Hematopoietic multipotent progenitor cell treated with erythropoietin and hydrocortisone succinate and interleukin-3 and kit ligand, for 4 days (in vitro differentiated cells): ENCODE results near the gene CACNA2D3.

Source experiments
- DNase-seq: peaks from one replicate; pipeline ENCODE4 v3.0.0-alpha.2; 2015

The CACNA2D3 gene

DNA sequence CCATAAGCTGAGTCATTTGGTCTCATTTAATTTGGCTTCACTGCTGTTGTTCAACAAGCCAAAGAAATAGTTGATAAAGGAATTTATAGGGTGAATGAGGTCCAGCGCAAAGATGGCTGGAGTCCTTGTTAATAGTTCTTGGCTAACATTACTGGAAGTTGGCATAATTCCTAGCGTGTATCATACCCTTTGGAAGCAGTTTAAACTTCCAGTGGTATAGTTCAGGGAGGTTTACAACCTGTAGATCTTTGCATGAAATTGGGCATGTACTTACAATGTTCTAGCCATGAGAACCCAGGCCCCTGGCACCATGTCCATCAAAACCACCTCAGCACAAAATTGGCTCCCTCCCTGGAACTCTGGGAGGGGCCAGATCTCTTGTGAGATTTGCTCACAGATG lies 424.7 kb downstream of the CACNA2D3 start:
- no peak for DNase-seq

DNA sequence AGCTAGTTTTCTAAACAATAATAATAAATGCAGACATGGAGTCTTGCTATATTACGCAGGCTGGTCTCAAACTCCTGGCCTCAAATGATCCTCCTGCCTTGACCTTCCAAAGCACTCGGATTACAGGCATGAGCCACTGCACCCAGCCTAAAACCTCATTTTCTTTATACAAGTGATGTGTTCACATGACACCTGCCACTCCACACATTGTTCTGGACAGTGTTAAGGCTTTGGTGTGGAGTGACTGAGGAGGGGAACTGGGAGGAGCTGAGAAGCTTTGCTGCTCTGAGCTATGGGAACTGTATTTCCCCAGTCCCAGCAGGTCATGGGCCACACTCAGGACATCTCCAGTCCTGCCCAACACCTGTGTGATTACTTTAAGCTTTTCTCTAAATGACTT lies 425.5 kb downstream of the CACNA2D3 start:
- no peak for DNase-seq

DNA sequence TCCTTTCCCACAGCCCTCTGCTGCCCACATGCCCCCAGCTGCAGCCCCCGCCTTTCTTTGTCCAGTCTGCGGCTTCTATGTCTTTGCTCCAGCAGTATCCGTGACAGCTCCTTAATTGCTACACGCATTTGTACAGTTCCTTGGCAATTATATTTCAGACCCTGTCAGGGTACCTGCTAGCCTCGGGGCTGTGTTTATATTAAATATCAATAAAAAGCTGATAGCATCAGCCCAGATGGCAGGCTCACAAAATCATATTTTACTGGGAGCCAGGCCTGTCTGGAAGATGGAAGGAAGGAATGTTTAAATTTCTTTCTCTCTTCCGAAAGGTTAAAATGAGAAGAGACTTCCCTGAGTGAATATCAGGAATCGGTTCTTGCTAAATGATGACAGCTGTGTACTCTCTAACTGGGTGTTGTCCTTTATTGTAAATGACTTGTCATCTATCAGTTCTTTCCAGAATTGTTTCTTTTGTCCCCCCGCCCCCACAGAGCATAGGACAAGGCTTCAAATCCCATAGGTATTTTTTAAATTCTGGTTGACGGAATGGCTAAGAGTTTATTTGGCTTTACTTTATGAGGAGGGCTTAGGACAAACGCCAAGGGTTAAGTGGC lies 427.4 kb downstream of the CACNA2D3 start:
- DNase-seq: no peak

DNA sequence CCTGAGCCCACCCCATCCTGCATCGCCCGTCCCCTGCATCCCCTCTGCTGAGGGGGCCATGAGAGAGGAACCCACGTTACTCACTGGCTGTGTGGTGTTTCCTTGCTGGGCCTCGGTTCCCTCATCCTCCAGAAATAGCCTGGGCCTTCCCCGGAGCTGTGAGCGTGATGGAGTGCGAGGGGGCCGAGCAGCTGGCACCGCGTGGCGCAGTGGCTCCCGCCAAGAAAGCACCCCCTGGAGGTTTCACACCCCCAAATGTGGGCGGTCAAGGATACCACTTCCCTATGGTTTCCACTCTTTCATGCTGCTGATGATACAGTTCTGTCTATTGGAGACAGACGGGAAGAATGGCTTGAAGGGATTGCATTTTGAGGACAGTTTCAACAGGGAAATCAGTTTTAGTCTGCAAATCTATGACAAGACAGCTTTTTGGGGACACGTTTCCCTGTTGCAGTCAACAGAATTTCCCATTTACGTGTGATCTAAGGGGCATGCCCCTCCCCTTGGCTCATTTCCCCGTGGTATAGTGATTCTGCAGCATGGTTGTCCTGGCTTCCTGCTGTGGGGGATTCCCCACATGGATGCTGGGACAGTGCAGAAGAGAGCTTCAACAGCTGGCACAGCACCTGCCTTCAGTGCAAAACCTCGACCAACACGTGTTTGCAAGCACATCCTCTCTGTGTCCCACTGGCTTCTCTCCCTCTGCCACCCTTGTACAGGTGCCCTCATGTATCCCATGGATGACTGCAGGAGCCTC lies 428.0 kb downstream of the CACNA2D3 start:
- DNase-seq: no peak

DNA sequence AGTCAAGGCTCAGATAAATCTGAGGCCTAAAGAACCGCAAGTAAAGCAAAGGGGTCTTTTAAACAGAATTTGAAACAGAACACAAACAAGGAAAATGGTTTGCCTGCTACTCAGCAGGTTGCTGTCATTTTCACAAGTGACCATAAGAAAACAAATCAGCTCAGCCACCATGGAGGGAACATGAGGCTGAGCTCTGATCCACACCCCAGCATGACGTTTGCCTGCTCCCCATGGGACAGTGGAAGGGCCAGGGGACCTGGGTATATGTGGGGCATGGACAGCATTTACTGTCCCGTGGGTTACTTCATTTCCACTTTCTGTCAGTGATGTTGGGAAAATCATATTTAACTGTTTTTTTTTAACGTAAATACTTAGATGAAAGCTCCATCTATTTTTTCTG lies 434.3 kb downstream of the CACNA2D3 start:
- DNase-seq: no peak

DNA sequence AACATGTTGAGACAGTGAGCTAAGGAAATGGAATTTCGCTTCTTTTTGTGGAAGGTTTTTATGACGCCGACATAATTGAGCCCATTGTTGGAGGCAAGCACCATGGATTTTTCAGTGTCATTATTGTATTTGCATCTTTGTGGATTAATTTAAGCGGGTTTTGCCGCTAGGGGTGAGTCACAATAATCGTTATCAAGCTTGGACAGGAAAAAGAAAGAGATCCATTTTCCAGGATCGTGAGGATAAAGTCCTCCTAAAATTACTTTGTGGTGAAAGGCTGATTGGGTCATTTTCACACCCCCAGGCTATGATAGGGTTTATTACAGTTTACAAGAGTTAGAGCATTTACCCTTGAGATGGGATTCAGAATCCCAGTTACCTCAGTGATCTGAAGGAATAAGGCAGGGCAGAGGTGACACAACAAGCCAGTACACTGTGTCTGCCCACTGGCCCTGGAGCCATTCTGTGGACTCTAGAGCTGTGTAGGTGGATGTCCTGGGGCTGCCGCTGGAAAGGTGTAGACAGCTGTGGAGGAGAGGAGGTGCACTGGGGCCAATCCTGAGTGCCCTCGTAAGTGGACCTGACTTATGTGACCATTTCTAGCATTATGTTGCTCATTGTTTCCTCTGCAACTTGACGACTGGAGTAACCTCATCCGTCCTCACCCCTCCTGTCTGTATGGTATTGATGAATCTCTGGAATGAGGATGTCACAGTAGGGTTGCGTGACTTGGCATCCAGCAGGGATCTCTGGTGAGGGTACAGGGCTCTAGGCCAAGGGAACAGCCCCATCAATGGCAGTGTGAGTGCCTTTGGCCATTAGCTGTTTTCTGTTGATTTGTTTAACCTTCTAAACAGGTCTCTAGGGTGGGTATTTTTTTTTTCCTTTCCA lies 435.4 kb downstream of the CACNA2D3 start:
- DNase-seq: no peak

DNA sequence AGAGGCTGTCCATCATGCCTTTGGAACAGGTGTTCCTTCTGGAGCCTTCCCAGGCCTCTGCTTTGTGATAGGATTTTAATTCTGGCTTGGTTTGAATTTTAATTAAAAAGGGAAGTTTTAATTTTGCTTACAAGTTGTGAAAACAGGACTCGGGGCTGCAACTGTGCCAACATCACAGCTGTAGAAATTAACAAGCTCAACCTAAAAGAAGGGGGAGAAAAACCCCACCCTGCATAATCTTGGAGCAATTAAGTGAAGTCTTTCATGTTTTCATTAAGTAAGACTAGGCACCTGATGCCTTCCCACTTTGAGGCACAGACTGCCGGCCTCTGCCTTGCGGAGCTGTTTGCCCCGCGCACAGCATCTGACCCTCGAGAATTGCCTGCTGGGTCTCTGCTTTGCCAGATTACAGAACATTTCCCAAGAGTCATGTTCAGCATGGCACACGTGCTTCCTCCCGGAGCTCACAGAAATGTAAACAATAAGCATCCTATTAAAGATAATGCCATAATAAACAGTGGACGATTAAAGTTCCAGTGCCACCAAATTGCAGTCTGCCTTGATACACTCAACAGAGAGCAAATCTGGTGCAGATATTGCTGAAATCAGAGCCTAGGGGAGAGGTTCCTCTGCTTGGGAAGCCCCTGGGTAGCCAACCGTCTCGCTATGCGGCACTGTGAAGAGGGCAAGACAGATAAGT lies 441.3 kb downstream of the CACNA2D3 start:
- DNase-seq: no peak

DNA sequence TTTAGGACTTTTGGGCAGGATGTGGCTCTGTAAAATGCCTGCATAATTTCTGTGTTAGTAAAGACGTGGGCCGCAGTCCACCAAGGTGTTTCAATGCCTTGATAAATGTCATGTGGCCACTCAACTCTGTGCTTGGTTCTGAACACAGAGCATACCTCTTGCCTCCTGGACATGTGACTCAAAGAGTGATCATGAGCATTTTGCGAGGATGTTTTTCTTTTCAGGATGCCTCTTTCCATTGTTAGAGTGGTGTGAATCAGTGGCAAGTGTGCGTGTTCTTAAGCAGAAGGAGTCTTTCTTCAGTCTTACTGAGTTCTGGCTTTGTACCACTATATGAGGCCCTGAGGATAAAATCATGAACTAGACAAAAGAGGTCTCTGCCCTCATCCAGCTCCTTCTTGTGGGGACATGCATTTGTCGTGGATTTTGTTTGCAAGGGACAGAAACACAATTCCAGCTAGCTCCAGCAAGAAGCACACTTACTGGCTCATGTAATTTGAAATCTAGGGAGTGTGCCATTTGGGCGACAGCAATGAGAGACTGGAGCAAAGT lies 442.1 kb downstream of the CACNA2D3 start:
- DNase-seq: no peak

DNA sequence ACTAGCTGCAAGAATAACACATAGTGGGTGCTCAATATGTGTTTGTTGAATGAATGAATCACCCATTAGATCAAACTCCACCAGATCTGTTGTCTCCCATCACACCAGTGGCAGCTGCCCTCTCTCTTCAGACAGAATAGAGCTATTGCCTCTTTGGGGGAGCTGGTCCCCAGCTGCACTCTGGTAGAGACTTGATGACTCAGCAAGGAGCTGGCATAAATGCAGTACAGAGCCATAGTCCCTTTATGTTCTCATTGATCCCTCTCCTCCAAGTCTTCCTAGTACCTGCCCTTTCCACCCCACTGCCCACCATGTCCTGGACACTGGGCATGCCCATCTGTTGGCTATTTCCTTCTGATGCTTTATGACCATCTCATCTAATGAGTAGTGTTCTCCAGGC lies 443.6 kb downstream of the CACNA2D3 start:
- no peak for DNase-seq

DNA sequence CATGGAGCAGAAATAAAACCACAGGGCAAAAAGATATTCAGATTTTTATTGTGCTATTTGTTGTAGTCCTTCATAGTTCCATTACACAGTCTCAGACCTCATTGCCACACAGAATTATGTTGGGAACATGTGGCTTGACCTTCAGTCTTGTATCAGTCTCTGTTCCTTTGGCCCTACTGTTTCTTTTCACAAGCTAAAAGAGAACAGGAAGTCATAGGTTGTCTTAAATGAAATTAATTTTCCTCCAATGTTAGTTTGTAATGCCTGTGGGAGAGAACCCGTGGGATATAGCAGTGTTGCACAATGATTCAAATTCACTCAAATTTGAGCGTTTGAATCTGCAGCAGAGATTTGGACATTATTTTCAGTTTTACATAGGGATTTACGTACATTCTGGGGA lies 445.6 kb downstream of the CACNA2D3 start:
- no peak for DNase-seq

DNA sequence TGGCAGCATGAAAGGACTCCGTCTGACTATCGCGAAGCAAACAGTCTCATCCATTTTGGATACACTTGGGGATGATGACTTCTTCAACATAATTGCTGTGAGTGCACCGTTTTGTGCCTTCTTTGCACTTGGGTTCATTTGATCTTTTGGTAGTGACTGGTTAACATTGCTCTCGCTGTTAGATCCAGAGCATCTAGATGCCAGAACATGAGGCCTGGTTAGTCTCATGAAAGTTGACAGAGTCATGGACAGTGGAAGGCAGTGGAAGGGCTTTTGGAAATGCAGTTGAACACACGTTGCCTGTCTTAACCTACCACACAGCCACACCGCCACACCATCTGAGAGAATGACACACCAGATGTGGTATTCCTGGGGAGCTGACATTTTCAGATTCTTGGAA lies 447.7 kb downstream of the CACNA2D3 start:
- no peak for DNase-seq

DNA sequence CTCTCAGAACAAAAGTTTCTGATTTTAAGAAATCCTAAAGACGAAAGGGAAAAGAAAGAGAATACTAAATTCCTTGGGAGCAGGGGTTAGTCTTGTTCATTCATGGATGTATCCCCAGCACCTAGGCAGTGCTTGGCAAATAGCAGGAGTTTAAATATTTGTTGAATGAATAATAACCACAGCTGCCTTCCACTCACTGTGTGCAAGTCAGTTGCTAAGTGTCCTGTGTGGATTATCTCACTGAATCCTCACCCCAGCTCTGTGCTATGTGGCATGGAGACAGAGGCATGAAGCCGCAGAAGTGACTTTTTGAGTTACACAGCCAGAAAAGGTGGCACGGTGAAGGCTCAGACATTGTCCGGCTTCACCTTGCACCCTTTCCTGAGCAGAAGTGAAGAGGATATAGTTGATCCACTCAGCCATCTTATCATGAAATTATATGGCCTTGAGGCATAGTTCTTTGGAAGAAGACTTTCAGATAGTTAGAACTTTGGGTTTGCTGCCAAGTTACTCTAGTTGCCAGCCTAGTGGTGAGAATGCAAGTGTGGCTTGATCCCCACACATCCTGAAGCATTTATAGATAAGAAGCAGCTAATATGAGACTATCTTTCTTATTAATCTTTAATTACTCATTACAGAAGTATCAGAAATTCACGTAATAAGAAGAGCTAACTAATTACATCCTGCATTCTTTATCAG lies 450.0 kb downstream of the CACNA2D3 start:
- DNase-seq: no peak

DNA sequence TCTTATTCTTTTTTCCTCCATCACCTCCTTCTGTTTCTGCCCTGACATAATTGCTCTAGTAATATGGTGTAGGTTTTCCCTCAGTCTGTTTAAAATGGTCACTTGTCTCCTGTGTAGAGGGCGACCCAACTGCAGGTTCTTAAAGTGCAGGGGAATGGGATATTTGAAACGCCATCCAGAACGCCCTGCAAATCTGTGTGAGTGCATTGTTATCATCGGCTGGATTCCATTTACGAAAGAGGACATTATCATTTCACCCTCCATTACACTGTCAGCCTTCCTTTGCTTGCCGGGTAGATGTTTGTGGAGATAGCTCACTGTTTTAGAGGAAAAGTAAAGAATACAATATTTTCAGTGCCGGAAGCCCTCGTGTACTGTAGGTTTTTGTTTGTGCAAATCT lies 451.5 kb downstream of the CACNA2D3 start:
- DNase-seq: no peak

DNA sequence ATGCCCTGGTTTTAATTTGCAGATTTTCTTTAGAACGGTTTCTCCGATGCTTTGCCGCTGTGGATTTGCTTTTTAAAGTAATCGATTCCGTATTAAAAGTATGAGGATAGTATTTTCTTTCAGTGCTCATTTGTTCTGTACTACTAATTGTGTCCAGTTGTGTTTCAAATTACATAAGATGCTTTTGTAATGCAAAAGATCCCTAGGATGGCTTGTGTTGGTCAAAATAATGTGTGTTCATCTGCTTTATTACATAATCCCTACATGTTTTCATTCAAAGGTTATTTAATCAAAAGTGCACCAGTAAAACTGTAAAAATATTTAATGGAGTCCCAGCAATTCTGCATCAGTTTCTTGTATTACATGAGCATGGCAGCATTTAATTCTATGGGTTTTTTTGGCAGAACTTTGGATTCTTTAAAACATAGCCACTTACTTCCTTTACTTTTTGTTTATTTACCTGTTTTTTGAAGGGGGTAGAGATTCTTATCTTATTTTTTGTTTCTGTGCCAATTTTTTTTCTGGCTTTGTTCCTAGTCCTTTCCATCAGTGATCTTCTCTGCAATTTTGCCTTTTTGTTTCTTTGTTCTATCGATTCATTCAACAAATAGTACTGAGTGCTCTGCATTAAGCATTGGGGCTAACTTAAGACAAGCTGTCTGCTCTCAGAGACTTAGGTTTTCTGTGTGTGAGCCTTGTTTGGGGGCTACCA lies 452.7 kb downstream of the CACNA2D3 start:
- DNase-seq: no peak

DNA sequence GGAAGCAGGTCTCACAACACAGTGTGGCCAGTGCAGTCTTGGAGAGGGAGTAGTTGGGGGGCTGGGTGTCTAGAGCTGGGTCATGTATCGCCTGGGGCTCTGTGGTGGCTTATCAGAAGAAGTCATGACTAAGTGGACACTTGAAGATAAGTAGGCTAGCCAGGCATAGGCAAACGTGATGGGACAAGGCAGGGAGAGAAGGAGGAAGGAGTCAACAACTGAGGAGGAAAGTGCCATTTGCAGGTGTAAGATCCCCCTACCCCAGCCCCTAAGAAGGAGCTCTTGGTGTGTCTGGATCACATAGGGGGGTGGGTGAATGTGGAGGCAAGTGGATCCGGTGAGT lies 453.2 kb downstream of the CACNA2D3 start:
- DNase-seq: peak; percentile 52

DNA sequence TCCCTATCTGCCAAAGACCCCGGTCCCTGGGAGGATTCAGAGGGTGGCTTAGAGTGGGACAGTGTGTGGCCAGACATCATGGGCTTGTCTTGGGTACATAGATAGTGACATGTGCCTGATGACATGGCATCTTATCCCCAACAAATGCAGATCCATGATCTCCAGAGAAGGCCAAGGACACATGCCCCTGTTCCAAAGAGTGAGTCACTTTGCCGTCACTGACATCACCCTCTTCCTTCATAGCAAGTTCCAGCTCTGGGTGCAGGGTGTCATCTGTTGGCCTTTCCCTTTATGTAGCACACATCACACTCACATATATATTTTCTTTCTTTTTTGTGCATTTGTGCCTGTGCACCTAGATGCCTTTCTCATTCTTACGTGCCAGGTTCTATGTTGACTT lies 455.0 kb downstream of the CACNA2D3 start:
- DNase-seq: no peak

DNA sequence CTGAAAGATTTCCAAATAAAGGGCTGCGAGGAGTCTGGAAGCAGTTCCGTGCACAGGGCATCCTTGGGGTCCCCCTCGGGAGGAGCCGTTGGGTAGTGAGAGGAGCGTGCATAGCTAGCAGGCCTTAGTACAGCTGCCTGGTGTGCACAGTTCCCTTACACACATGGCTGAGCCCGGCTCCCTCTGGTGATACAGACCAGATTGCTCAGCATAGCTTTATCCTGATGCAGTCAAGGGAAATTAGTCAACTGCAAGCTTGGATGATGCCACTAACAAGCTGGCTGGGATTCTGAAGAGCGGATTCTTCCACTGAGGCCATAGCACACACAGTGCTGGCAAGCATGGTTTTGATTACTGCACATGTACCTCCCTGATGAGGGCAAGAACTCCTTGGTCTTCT lies 456.1 kb downstream of the CACNA2D3 start:
- DNase-seq: no peak

DNA sequence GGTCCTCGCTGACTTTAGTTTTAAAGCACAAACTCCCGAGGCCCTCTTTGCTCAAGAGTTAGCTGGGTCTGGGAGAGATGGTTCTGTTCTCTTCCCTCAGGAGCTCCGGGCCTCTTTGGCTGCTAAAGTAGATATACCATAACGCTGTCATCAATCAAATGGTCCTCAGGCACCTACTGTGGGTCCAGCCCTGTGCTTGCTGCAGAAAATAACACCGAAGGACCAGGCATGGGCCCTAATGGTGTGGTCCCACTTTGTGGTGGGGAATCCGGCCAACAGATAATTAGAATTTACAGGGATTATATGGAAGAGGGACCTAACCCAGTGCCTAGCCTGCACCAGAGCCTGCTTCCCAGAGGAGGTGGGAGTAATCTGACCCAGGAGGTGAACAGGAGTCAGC lies 458.1 kb downstream of the CACNA2D3 start:
- DNase-seq: no peak

DNA sequence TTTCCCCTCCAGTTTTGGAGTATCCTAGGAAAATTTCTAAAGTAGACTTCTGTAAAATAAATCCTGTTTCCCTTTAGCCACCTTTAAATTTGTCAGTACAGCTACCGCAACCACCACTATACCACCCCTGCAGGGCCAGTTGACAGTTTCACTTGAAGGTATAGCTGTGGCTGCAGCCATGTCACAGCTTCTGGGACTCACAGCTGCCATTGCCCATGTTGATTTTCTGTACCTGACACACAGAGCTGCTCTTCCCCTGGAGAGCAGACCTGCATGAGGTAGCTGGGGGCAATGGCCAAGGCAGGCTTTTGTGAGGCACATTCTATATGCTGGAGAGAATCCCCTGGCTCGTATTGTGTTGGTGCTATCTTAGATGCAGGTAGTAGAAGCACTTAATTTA lies 460.1 kb downstream of the CACNA2D3 start:
- no peak for DNase-seq

DNA sequence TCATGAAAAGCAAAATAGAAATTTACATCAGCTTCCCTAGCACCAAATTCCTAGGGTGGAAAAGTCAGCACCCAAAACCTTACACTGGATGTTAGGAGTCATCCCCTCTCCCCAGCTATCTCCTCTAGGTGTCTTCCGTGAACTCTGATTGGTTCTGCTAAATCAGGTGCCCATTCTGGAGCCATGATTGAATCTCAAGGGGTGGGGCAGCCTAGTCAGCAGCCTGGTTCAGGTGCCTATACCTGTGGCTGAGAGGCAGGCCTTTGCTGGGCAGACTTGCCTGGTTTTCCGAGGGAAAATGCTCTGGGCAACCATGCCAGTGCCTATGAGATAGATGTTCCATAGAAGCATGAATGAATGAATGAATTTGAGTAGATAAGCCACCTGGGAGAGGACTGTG lies 468.8 kb downstream of the CACNA2D3 start:
- no peak for DNase-seq

DNA sequence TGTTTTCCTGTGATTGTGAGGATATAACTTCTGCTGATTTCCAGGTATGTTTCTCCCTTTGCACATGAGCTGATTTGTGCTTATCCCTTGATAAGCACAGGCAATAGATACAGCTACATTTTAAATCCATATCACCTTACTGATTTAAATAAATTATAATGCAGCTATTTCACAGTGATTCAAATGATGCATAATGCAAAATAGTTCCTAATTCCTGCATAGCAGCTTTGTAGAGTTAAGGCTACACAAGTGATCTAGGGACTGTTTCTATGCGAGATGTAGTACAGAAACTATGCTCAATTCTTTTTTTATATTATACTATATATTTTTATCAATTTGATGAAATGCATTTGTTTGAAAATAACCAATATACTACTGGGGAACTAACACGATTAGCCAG lies 471.3 kb downstream of the CACNA2D3 start:
- no peak for DNase-seq

DNA sequence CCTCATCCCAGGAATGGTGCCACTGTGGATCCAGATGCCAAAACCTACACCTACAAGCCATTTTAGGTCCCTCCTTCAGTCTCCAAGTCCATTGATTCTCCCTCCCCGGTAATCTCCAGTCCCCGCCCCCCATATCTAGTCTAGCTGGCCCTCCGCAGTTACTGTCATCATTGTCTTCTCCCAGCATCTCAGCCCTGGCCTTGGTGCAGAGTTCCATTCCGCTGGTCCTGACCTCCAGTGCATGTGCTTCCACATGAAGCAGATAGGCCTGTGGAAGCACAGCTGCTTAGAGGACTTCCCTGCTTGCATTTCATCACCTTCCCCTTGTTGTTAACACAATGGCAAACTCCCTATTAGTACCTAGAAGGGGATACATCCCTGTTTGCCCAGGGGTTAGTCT lies 473.7 kb downstream of the CACNA2D3 start:
- no peak for DNase-seq
